Testis (tissue), 3 donors: ENCODE results near the gene SSRP1. TPM values are rescaled to one million over a fixed set of nuclear protein-coding genes. Genes with fewer than 3 reads are reported as not detected.

Source experiments
- DNase-seq: peaks from one replicate; pipeline ENCODE4 v3.0.0-alpha.2; 2019
- H3K27ac ChIP-seq, 2 donors: fragments of 200-600 bp; sonication (generic); one replicate each; pipeline ENCODE4 v1.5.1; 2019
- H3K27me3 ChIP-seq: fragments of 200-600 bp; sonication (generic); one replicate; pipeline ENCODE4 v1.5.1; 2019
- H3K36me3 ChIP-seq: fragments of 200-600 bp; sonication (generic); one replicate; pipeline ENCODE4 v1.5.1; 2017; ENCODE audit warnings: low read depth; ENCODE audit errors: missing control alignments
- H3K4me1 ChIP-seq: fragments of 200-600 bp; sonication (generic); one replicate; pipeline ENCODE4 v1.5.1; 2019
- H3K4me3 ChIP-seq, 2 donors: fragments of 200-600 bp; sonication (generic); one replicate each; pipeline ENCODE4 v1.5.1; 2017 to 2019
- H3K9me3 ChIP-seq: fragments of 200-600 bp; sonication (generic); one replicate; pipeline ENCODE4 v1.5.1; 2017
- POLR2A ChIP-seq: fragments of 450-650 bp; IDR thresholded peaks from one replicate; pipeline ENCODE4 v1.6.1; 2017; ENCODE audit warnings: antibody characterized with exemption, mild to moderate bottlenecking, moderate library complexity
- WGBS, 2 donors: methylation state at CpG; one replicate each; pipeline ENCODE4 v1.1.5; 2018; 5-methylcytosine and 5-hydroxymethylcytosine counted together
- intact Hi-C: fragments of 100-400 bp; cut with DNase I; formaldehyde crosslinking; loops from one replicate; pipeline ENCODE4 v1.15.1; 2023; ENCODE audit warnings: low total_unique reads
- polyA plus RNA-seq: library from polyadenylated mRNA; stranded (reverse); fragments of 350-450 nt; fragmentation: Illumina TruSeq; extraction: RNeasy Lipid Tissue Mini Kit (QIAGEN cat#74804); gene quantifications from one replicate; pipeline ENCODE4 v1.2.3, GENCODE V29; 2014; ENCODE audit warnings: low read depth, low replicate concordance; ENCODE audit not compliant: insufficient read depth
- total RNA-seq, 2 donors: library from RNA; depleted of rRNA; stranded (reverse); fragments of >200 nt; gene quantifications; one replicate each; pipeline ENCODE4 v1.2.3, GENCODE V29; 2016
- TF ChIP-seq, protein P1 (sequence below), 3 experiments: fragments of 450-650 bp in 2 of 3; fragments of 200-600 bp in 1 of 3; sonication (generic) in 1 of 3; IDR thresholded peaks; one replicate each; pipeline ENCODE4 v1.5.1; 2016 to 2019; ENCODE audit warnings: antibody characterized with exemption in 3 of 3, mild to moderate bottlenecking in 2 of 3, moderate library complexity in 1 of 3

Gene SSRP1
- total and polyA plus RNA-seq, 3 donors from 2014 or later: 89.1 to 111 (median 104) TPM

DNA sequence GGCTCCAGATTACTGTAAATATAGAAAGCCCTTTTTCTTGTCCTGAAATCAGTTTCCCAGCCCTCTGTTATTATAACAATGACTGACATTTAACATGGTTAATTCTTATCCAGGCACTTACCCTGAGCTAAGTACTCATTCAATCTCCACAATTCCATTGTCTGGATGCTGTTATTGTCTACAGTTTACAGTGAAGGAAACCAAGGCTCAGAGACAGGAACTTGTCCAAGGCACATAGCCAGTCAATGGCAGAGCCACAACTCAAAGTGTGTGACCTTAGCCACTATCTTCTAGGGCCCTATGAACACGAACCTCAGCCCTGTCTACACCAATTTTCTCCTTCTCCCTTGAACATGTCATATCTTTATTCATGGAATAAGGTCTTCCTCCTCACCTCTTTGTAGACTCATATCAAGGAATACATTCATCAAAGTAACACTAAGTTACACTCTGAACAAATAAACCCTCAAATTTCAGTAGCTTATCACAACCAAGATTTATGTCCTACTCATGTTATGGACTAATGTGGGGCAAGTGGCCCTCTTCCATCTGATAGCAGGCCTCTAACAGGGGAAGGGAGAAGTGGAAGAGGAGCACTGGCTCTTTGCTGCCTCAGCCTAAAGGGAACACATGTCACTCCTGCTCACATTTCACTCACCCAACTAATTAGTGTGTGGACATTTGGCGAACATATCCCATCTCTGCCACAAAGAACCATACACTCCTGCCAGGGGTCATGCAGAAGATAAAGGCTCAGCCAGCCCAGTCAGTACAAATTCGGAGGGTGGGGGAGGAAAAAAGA lies 59.3 kb downstream of the SSRP1 start:
- no peaks in the 10 kb centered on the region for H3K4me1 ChIP-seq
- no peak overlapping the region for H3K4me3 ChIP-seq
- 63 to 72% methylated on average over 3 of the region's 3 CpGs for WGBS, 2 donors
- H3K27me3 ChIP-seq: no peaks in the 10 kb centered on the region
- intact Hi-C loops: no loop called here
- no peak overlapping the region for H3K27ac ChIP-seq
- TF ChIP-seq, protein P1, sequence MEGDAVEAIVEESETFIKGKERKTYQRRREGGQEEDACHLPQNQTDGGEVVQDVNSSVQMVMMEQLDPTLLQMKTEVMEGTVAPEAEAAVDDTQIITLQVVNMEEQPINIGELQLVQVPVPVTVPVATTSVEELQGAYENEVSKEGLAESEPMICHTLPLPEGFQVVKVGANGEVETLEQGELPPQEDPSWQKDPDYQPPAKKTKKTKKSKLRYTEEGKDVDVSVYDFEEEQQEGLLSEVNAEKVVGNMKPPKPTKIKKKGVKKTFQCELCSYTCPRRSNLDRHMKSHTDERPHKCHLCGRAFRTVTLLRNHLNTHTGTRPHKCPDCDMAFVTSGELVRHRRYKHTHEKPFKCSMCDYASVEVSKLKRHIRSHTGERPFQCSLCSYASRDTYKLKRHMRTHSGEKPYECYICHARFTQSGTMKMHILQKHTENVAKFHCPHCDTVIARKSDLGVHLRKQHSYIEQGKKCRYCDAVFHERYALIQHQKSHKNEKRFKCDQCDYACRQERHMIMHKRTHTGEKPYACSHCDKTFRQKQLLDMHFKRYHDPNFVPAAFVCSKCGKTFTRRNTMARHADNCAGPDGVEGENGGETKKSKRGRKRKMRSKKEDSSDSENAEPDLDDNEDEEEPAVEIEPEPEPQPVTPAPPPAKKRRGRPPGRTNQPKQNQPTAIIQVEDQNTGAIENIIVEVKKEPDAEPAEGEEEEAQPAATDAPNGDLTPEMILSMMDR (IDR thresholded peaks at IDR 0.05): no peak
- no peak for TF ChIP-seq POLR2A
- H3K36me3 ChIP-seq: no peaks in the 10 kb centered on the region
- no peaks in the 10 kb centered on the region for H3K9me3 ChIP-seq
- DNase-seq: no peak

Other genes with a start within 250 kb of the SSRP1 start
- under 1 TPM; 0.08 to 0.19 TPM for gene LRRC55, start 153.9 kb downstream of the SSRP1 start, total RNA-seq
- gene LRRC55, start 153.9 kb downstream of the SSRP1 start, polyA plus RNA-seq: 0.76 TPM
- gene APLNR, start 98.6 kb downstream of the SSRP1 start, total RNA-seq: 1 to 10 TPM in 1 of 2 donors, under 1 TPM in 1; 0.94 to 1.1 TPM
- 7.1 TPM for gene APLNR, start 98.6 kb downstream of the SSRP1 start, polyA plus RNA-seq
- gene TNKS1BP1, start 10.9 kb downstream of the SSRP1 start, total RNA-seq: 10 to 100 TPM; 85.2 to 99.4 TPM
- gene TNKS1BP1, start 10.9 kb downstream of the SSRP1 start, polyA plus RNA-seq: 62.3 TPM
- gene P2RX3, start 2.5 kb upstream of the SSRP1 start, total RNA-seq: 1 to 10 TPM; 2.5 to 3.3 TPM
- gene P2RX3, start 2.5 kb upstream of the SSRP1 start, polyA plus RNA-seq: 8.5 TPM
- gene PRG3, start 45.3 kb upstream of the SSRP1 start, total RNA-seq: not detected
- gene PRG3, start 45.3 kb upstream of the SSRP1 start, polyA plus RNA-seq: not detected
- not detected for gene PRG2, start 54.8 kb upstream of the SSRP1 start, total RNA-seq
- not detected for gene PRG2, start 54.8 kb upstream of the SSRP1 start, polyA plus RNA-seq
- gene SLC43A3, start 91.2 kb upstream of the SSRP1 start, total RNA-seq: 10 to 100 TPM; 13.8 to 20.8 TPM
- 13.9 TPM for gene SLC43A3, start 91.2 kb upstream of the SSRP1 start, polyA plus RNA-seq
- gene RTN4RL2, start 124.6 kb upstream of the SSRP1 start, total RNA-seq: 1 to 10 TPM; 2.3 to 2.5 TPM
- 3.2 TPM for gene RTN4RL2, start 124.6 kb upstream of the SSRP1 start, polyA plus RNA-seq
- 10 to 100 TPM; 12.2 to 12.3 TPM for gene SLC43A1, start 179.8 kb upstream of the SSRP1 start, total RNA-seq
- gene SLC43A1, start 179.8 kb upstream of the SSRP1 start, polyA plus RNA-seq: 6.5 TPM
- gene TIMM10, start 194.9 kb upstream of the SSRP1 start, total RNA-seq: 10 to 100 TPM; 27.7 to 49.1 TPM
- gene TIMM10, start 194.9 kb upstream of the SSRP1 start, polyA plus RNA-seq: 56.9 TPM
- gene SMTNL1, start 201.7 kb upstream of the SSRP1 start, total RNA-seq: under 1 TPM; 0.37 to 0.47 TPM
- 2.0 TPM for gene SMTNL1, start 201.7 kb upstream of the SSRP1 start, polyA plus RNA-seq
- 10 to 100 TPM; 13.3 to 19.8 TPM for gene UBE2L6, start 231.8 kb upstream of the SSRP1 start, total RNA-seq
- gene UBE2L6, start 231.8 kb upstream of the SSRP1 start, polyA plus RNA-seq: 43.6 TPM